Uterus (tissue), 2 donors: Measurements from ENCODE around the gene TNNI2.

ENCODE experiments used
- POLR2A ChIP-seq, 2 donors: fragments of 450-650 bp; IDR thresholded peaks; one replicate each; pipeline ENCODE4 v1.6.1; 2016; ENCODE audit warnings: antibody characterized with exemption in 2 of 2, mild to moderate bottlenecking in 1 of 2, moderate library complexity in 1 of 2
- TF ChIP-seq, protein P1 (sequence below), 4 experiments: fragments of 200-600 bp in 2 of 4; fragments of 450-650 bp in 2 of 4; sonication (generic) in 2 of 4; IDR thresholded peaks; one replicate each; pipeline ENCODE4 v1.5.1; 2016 to 2019; ENCODE audit warnings: antibody characterized with exemption in 4 of 4, mild to moderate bottlenecking in 2 of 4, moderate library complexity in 1 of 4

DNA sequence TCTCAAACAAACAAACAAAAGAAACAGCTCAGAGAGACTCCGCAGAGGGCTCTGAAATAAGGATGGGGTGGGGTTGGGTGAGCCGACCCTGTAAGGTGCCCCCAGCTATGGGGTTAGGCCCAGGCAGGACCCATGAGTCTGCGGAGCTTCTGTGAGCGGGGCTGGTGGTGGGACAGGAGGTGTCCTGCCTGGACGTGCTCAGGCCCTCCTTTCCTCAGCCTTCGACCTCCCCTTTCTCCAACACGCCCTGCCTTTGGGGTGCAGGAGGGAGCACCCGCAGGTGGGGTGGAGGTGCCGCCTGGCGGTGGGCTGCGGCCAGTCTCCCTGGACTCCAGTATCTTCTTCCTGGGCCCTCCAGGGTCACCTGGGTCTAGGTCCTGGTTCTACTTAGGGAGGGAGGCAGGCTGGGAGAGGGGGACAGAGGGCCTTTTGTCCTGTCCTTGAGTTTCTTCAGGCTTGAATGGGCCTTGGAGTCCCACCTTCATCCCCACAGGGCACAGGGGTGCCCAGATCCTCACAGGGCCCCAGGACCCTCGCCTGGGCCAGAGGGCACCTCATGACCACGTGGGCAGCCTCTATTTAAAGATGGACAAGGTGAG lies 40.7 kb downstream of the TNNI2 start:
- TF ChIP-seq, protein P1, sequence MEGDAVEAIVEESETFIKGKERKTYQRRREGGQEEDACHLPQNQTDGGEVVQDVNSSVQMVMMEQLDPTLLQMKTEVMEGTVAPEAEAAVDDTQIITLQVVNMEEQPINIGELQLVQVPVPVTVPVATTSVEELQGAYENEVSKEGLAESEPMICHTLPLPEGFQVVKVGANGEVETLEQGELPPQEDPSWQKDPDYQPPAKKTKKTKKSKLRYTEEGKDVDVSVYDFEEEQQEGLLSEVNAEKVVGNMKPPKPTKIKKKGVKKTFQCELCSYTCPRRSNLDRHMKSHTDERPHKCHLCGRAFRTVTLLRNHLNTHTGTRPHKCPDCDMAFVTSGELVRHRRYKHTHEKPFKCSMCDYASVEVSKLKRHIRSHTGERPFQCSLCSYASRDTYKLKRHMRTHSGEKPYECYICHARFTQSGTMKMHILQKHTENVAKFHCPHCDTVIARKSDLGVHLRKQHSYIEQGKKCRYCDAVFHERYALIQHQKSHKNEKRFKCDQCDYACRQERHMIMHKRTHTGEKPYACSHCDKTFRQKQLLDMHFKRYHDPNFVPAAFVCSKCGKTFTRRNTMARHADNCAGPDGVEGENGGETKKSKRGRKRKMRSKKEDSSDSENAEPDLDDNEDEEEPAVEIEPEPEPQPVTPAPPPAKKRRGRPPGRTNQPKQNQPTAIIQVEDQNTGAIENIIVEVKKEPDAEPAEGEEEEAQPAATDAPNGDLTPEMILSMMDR (IDR thresholded peaks at IDR 0.05) = no peak
- no peak for TF ChIP-seq POLR2A (IDR thresholded peaks at IDR 0.05)
